Astrocyte (in vitro differentiated cells and primary cell): ENCODE data around the gene RYR2. TPM values are rescaled to one million over a fixed set of nuclear protein-coding genes. Genes with fewer than 3 reads are reported as not detected.

Experiments
- DNase-seq: peaks from one replicate; pipeline ENCODE4 v3.0.0-alpha.2; 2010; ENCODE audit warnings: low read depth
- FAIRE-seq: peaks from 2 replicates; lab custom pipeline; 2011; peaks lifted over from hg19 to GRCh38; lab: Jason Lieb, UNC
- H2AFZ ChIP-seq: 2 replicates; pipeline ENCODE4 v1.6.0; 2012; ENCODE audit warnings: low read depth, low read length, inconsistent platforms
- H3K27ac ChIP-seq: 2 replicates; pipeline ENCODE4 v1.5.1; 2011; ENCODE audit warnings: low read depth, low read length, inconsistent platforms
- H3K27me3 ChIP-seq: 2 replicates; pipeline ENCODE4 v1.6.0; 2011; ENCODE audit warnings: low read length, inconsistent platforms; ENCODE audit not compliant: insufficient read depth
- H3K36me3 ChIP-seq: 2 replicates; pipeline ENCODE4 v1.5.1; 2011; ENCODE audit warnings: low read length, inconsistent platforms; ENCODE audit not compliant: insufficient read depth
- H3K4me1 ChIP-seq: 2 replicates; pipeline ENCODE4 v1.5.1; 2011; ENCODE audit warnings: low read length, inconsistent platforms; ENCODE audit not compliant: insufficient read depth
- H3K4me2 ChIP-seq: 2 replicates; pipeline ENCODE4 v1.6.0; 2012; ENCODE audit warnings: low read length, inconsistent platforms
- H3K4me3 ChIP-seq: 2 replicates; pipeline ENCODE4 v1.5.1; 2011; ENCODE audit warnings: low read depth, mild to moderate bottlenecking, low read length, inconsistent platforms; ENCODE audit not compliant: insufficient read depth
- H3K79me2 ChIP-seq: 2 replicates; pipeline ENCODE4 v1.6.0; 2012; ENCODE audit warnings: mild to moderate bottlenecking, low read length, inconsistent platforms; ENCODE audit not compliant: insufficient read depth
- H3K9ac ChIP-seq: 2 replicates; pipeline ENCODE4 v1.6.0; 2012; ENCODE audit warnings: mild to moderate bottlenecking, low read length, inconsistent platforms
- H3K9me3 ChIP-seq: 2 replicates; pipeline ENCODE4 v1.5.1; 2012; ENCODE audit warnings: low read depth, mild to moderate bottlenecking, low read length, inconsistent platforms; ENCODE audit not compliant: insufficient read depth
- H4K20me1 ChIP-seq: 2 replicates; pipeline ENCODE4 v1.6.0; 2012; ENCODE audit warnings: low read length, inconsistent platforms; ENCODE audit not compliant: insufficient read depth
- H3K27ac Mint-ChIP-seq: one replicate; pipeline ENCODE4 v1.8.0; 2021; ENCODE audit warnings: mild to moderate bottlenecking, mixed read lengths; ENCODE audit not compliant: unreplicated experiment
- H3K27me3 Mint-ChIP-seq: one replicate; pipeline ENCODE4 v1.8.0; 2021; ENCODE audit warnings: low read depth, mixed read lengths; ENCODE audit not compliant: unreplicated experiment
- H3K36me3 Mint-ChIP-seq: one replicate; pipeline ENCODE4 v1.8.0; 2021; ENCODE audit warnings: low read depth, mixed read lengths; ENCODE audit not compliant: unreplicated experiment
- H3K4me1 Mint-ChIP-seq: one replicate; pipeline ENCODE4 v1.8.0; 2021; ENCODE audit warnings: low read depth, mixed read lengths; ENCODE audit not compliant: unreplicated experiment
- H3K4me3 Mint-ChIP-seq: one replicate; pipeline ENCODE4 v1.8.0; 2021; ENCODE audit warnings: mild to moderate bottlenecking, moderate library complexity, mixed read lengths; ENCODE audit not compliant: unreplicated experiment
- H3K9me3 Mint-ChIP-seq: one replicate; pipeline ENCODE4 v1.8.0; 2021; ENCODE audit warnings: mild to moderate bottlenecking, mixed read lengths; ENCODE audit not compliant: unreplicated experiment
- CTCF ChIP-seq: IDR thresholded peaks from 2 replicates; pipeline ENCODE4 v1.5.1; 2011; ENCODE audit warnings: low read depth, mild to moderate bottlenecking, inconsistent platforms, low read length, moderate library complexity; ENCODE audit not compliant: insufficient read depth
- EZH2 ChIP-seq: IDR thresholded peaks from 2 replicates; pipeline ENCODE4 v1.6.1; 2012; ENCODE audit warnings: mild to moderate bottlenecking, low read length, inconsistent platforms; ENCODE audit not compliant: insufficient read depth
- total RNA-seq: library from RNA; stranded (reverse); gene quantifications from 2 replicates; pipeline ENCODE4 v1.2.1, GENCODE V29; 2021

Gene RYR2
- total RNA-seq, 1 donor from 2014 or later = 0.30 TPM

- Mint-ChIP-seq H3K27me3 (no peaks in the 10 kb centered on the region), H3K4me1 (no peaks in the 10 kb centered on the region), H3K36me3 (no peaks in the 10 kb centered on the region), H3K27ac (no peak overlapping the region), H3K4me3 (no peak overlapping the region), H3K9me3 (no peaks in the 10 kb centered on the region)
- no peak overlapping the region for H3K27ac ChIP-seq
- H3K27me3 ChIP-seq = no peaks in the 10 kb centered on the region
- H3K9me3 ChIP-seq = no peaks in the 10 kb centered on the region
- no peak overlapping the region for H3K4me3 ChIP-seq
- no peak overlapping the region for H2AFZ ChIP-seq
- no peaks in the 10 kb centered on the region for H3K4me1 ChIP-seq
- H3K36me3 ChIP-seq = no peaks in the 10 kb centered on the region
- DNase-seq = no peak
- no peak overlapping the region for H3K4me2 ChIP-seq
- no peak for FAIRE-seq
- TF ChIP-seq EZH2 (no peak), CTCF (no peak)
- no peak overlapping the region for H3K9ac ChIP-seq
- no peaks in the 10 kb centered on the region for H3K79me2 ChIP-seq
- no peaks in the 10 kb centered on the region for H4K20me1 ChIP-seq
Observed at GRCh38 chr1:237795558-237795957, 753.6 kb downstream of the RYR2 start.

- no peak overlapping the region for H2AFZ ChIP-seq
- H3K4me1 Mint-ChIP-seq = no peaks in the 10 kb centered on the region
- H3K36me3 ChIP-seq = no peaks in the 10 kb centered on the region
- TF ChIP-seq CTCF (peak; percentile 10), EZH2 (no peak)
- FAIRE-seq (no peak), DNase-seq (no peak)
- no peaks in the 10 kb centered on the region for H4K20me1 ChIP-seq
- H3K27me3 ChIP-seq = no peaks in the 10 kb centered on the region
- no peaks in the 10 kb centered on the region for H3K9me3 Mint-ChIP-seq
- H3K4me3 ChIP-seq = no peak overlapping the region
- no peaks in the 10 kb centered on the region for H3K36me3 Mint-ChIP-seq
- no peaks in the 10 kb centered on the region for H3K79me2 ChIP-seq
- H3K27ac ChIP-seq = no peak overlapping the region
- H3K9me3 ChIP-seq = no peaks in the 10 kb centered on the region
- no peak overlapping the region for H3K27ac Mint-ChIP-seq
- no peak overlapping the region for H3K9ac ChIP-seq
- no peaks in the 10 kb centered on the region for H3K4me1 ChIP-seq
- H3K4me2 ChIP-seq = no peak overlapping the region
- no peak overlapping the region for H3K4me3 Mint-ChIP-seq
- H3K27me3 Mint-ChIP-seq = no peaks in the 10 kb centered on the region
Observed at GRCh38 chr1:237799762-237800474, 757.9 kb downstream of the RYR2 start.

- H3K4me3 ChIP-seq = no peak overlapping the region
- no peaks in the 10 kb centered on the region for H3K36me3 ChIP-seq
- no peaks in the 10 kb centered on the region for H3K36me3 Mint-ChIP-seq
- no peaks in the 10 kb centered on the region for H3K4me1 Mint-ChIP-seq
- no peaks in the 10 kb centered on the region for H3K79me2 ChIP-seq
- no peak overlapping the region for H3K9ac ChIP-seq
- H4K20me1 ChIP-seq = no peaks in the 10 kb centered on the region
- no peak overlapping the region for H2AFZ ChIP-seq
- no peaks in the 10 kb centered on the region for H3K4me1 ChIP-seq
- H3K9me3 Mint-ChIP-seq = no peaks in the 10 kb centered on the region
- no peak overlapping the region for H3K27ac Mint-ChIP-seq
- no peaks in the 10 kb centered on the region for H3K27me3 Mint-ChIP-seq
- TF ChIP-seq EZH2 = no peak
- no peak for TF ChIP-seq CTCF
- DNase-seq = no peak
- H3K4me2 ChIP-seq = no peak overlapping the region
- H3K27ac ChIP-seq = no peak overlapping the region
- H3K9me3 ChIP-seq = no peaks in the 10 kb centered on the region
- H3K27me3 ChIP-seq = no peaks in the 10 kb centered on the region
- no peak overlapping the region for H3K4me3 Mint-ChIP-seq
- FAIRE-seq = no peak
Observed at GRCh38 chr1:237804516-237804915, 762.5 kb downstream of the RYR2 start.
